Gastroesophageal sphincter (tissue), 4 donors: ENCODE measurements around the gene CBFA2T2. TPM values are rescaled to one million over a fixed set of nuclear protein-coding genes. Genes with fewer than 3 reads are reported as not detected.

Experiments used
- ATAC-seq: fragments of 150-250 bp; one replicate; pipeline ENCODE4 v1.9.1; 2016; ENCODE audit warnings: mild to moderate bottlenecking, moderate library complexity
- H3K27ac ChIP-seq, 4 donors: fragments of 200-600 bp; sonication (generic) in 3 of 4; 1 replicate in 3 of 4; 2 replicates in 1 of 4; pipeline ENCODE4 v1.5.1; 2016 to 2019
- H3K27me3 ChIP-seq: fragments of 200-600 bp; sonication (generic); one replicate; pipeline ENCODE4 v1.5.1; 2019
- H3K36me3 ChIP-seq, 2 donors: fragments of 200-600 bp; sonication (generic); one replicate each; pipeline ENCODE4 v1.5.1; 2019; ENCODE audit warnings: control low read depth in 1 of 2
- H3K4me1 ChIP-seq, 3 donors: fragments of 200-600 bp; sonication (generic); 1 replicate in 2 of 3; 2 replicates in 1 of 3; pipeline ENCODE4 v1.5.1; 2016 to 2019; ENCODE audit warnings: control low read depth in 2 of 3
- H3K4me3 ChIP-seq, 2 donors: fragments of 200-600 bp; sonication (generic); one replicate each; pipeline ENCODE4 v1.5.1; 2019; ENCODE audit warnings: mild to moderate bottlenecking in 1 of 2, moderate library complexity in 1 of 2
- H3K9me3 ChIP-seq, 3 donors: fragments of 200-600 bp; sonication (generic); one replicate each; pipeline ENCODE4 v1.5.1; 2017 to 2019; ENCODE audit warnings: control low read depth in 2 of 3
- CTCF ChIP-seq, 4 experiments: fragments of 200-600 bp in 2 of 4; fragments of 450-650 bp in 2 of 4; sonication (generic) in 1 of 4; IDR thresholded peaks; one replicate each; pipeline ENCODE4 v1.5.1; 2017 to 2019; ENCODE audit warnings: antibody characterized with exemption in 4 of 4, mild to moderate bottlenecking in 2 of 4, moderate library complexity in 2 of 4
- EP300 ChIP-seq: sonication (generic); formaldehyde crosslinking; IDR thresholded peaks from one replicate; pipeline ENCODE4 v1.6.1; 2017; ENCODE audit warnings: antibody characterized with exemption, mild to moderate bottlenecking
- POLR2A ChIP-seq, 2 donors: fragments of 450-650 bp; IDR thresholded peaks; one replicate each; pipeline ENCODE4 v1.6.1; 2017; ENCODE audit warnings: antibody characterized with exemption in 2 of 2, mild to moderate bottlenecking in 2 of 2, moderate library complexity in 1 of 2
- POLR2AphosphoS5 ChIP-seq: sonication (generic); formaldehyde crosslinking; IDR thresholded peaks from one replicate; pipeline ENCODE4 v1.6.1; 2017; ENCODE audit warnings: antibody characterized with exemption
- WGBS, 2 donors: methylation state at CpG; one replicate each; pipeline ENCODE4 v1.1.5; 2018; ENCODE audit warnings: low coverage in 1 of 2; 5-methylcytosine and 5-hydroxymethylcytosine counted together
- total RNA-seq, 4 donors: library from RNA; depleted of rRNA; stranded (reverse); fragments of >200 nt; gene quantifications; one replicate each; pipeline ENCODE4 v1.1.0, GENCODE V29; 2016

Gene CBFA2T2
- total RNA-seq, 4 donors from 2014 or later = 11.1 to 17.4 (median 14.2) TPM

- no peaks in the 10 kb centered on the region for H3K9me3 ChIP-seq
- 63 to 94% methylated on average over 1 to 5 of the region's 11 CpGs for whole genome bisulfite sequencing, 2 donors
- H3K27me3 ChIP-seq = no peaks in the 10 kb centered on the region
- H3K27ac ChIP-seq = no peak overlapping the region
- H3K4me1 ChIP-seq = peaks cover 0 to 44% (median 24%) of the 10 kb centered on the region in 3 donors
- H3K36me3 ChIP-seq = peaks cover 0 to 11% of the 10 kb centered on the region in 2 donors
- TF ChIP-seq EP300 (no peak), POLR2A (IDR thresholded peaks at IDR 0.05) (no peak), POLR2AphosphoS5 (no peak), CTCF (IDR thresholded peaks at IDR 0.05) (no peak)
- no peak overlapping the region for H3K4me3 ChIP-seq
- ATAC-seq = no peak
Measured at GRCh38 chr20:33650111-33650752, 160.3 kb downstream of the CBFA2T2 start.

GRCh38 chr20:33650753-33651561, 161.1 kb downstream of the CBFA2T2 start:
- TF ChIP-seq CTCF (IDR thresholded peaks at IDR 0.05) (no peak), POLR2AphosphoS5 (no peak), EP300 (no peak), POLR2A (IDR thresholded peaks at IDR 0.05) (no peak)
- H3K4me1 ChIP-seq = peaks cover 0 to 44% (median 24%) of the 10 kb centered on the region in 3 donors
- no peak overlapping the region for H3K27ac ChIP-seq
- H3K27me3 ChIP-seq = no peaks in the 10 kb centered on the region
- H3K9me3 ChIP-seq = no peaks in the 10 kb centered on the region
- WGBS, 2 donors = 89 to 97% methylated on average over 4 to 6 of the region's 10 CpGs
- H3K4me3 ChIP-seq = no peak overlapping the region
- no peak for ATAC-seq
- H3K36me3 ChIP-seq = peaks cover 0 to 4% of the 10 kb centered on the region in 2 donors

GRCh38 chr20:33651562-33652048, 161.7 kb downstream of the CBFA2T2 start:
- TF ChIP-seq POLR2AphosphoS5 (no peak), POLR2A (IDR thresholded peaks at IDR 0.05) (no peak), CTCF (IDR thresholded peaks at IDR 0.05) (no peak), EP300 (no peak)

GRCh38 chr20:33653218-33653899, 163.5 kb downstream of the CBFA2T2 start:
- peak overlapping the region in 1 of 4 donors; percentile 51 for H3K27ac ChIP-seq
- ATAC-seq = peak; percentile 70
- TF ChIP-seq CTCF (IDR thresholded peaks at IDR 0.05) (peak in 3 of 4 experiments; percentile 82 to 90 (median 88)), EP300 (no peak), POLR2AphosphoS5 (peak; percentile 31)
- peaks cover 0 to 30% (median 13%) of the 10 kb centered on the region in 3 donors for H3K4me1 ChIP-seq
- 15 to 19% methylated on average over 5 to 10 of the region's 16 CpGs for WGBS, 2 donors
- H3K36me3 ChIP-seq = peaks cover 0 to 23% of the 10 kb centered on the region in 2 donors
- H3K9me3 ChIP-seq = no peaks in the 10 kb centered on the region
- peak overlapping the region in 1 of 2 donors; percentile 29 for H3K4me3 ChIP-seq
- H3K27me3 ChIP-seq = no peaks in the 10 kb centered on the region

More at GRCh38 chr20:33651562-33652048, 161.7 kb downstream of the CBFA2T2 start:
- ATAC-seq = no peak
- Histone ChIP-seq H3K36me3 (peaks cover 0 to 5% of the 10 kb centered on the region in 2 donors), H3K9me3 (no peaks in the 10 kb centered on the region), H3K27me3 (no peaks in the 10 kb centered on the region), H3K4me1 (peaks cover 0 to 44% (median 24%) of the 10 kb centered on the region in 3 donors), H3K4me3 (no peak overlapping the region), H3K27ac (no peak overlapping the region)
- 63 to 70% methylated on average over 8 of the region's 13 CpGs for WGBS, 2 donors
